Measurements from ENCODE around the gene PPFIA1. TPM values are rescaled to one million over a fixed set of nuclear protein-coding genes. Genes with fewer than 3 reads are reported as not detected.
A peak's percentile ranks its signal among the peaks of the same experiment; 100 is the strongest.

PPFIA1 gene
- total RNA-seq, 1 donor from 2014 or later = 38.6 TPM

GRCh38 chr11:70267405-70267950 is 3.0 kb upstream of the PPFIA1 start:
- Histone ChIP-seq H3K36me3 (ENCODE audit: control insufficient read depth, insufficient read depth, low read length) (no peaks in the 10 kb centered on the region), H3K27me3 (ENCODE audit: control insufficient read depth, insufficient read depth, low read length) (peaks cover 3% of the 10 kb centered on the region), H3K4me3 (ENCODE audit: low read depth, low read length) (no peak overlapping the region)
- no peak for DNase-seq (ENCODE audit: low read depth)
- TF ChIP-seq CTCF (IDR thresholded peaks at IDR 0.05; ENCODE audit: insufficient read depth, low read length, poor library complexity, severe bottlenecking) = no peak

DNA sequence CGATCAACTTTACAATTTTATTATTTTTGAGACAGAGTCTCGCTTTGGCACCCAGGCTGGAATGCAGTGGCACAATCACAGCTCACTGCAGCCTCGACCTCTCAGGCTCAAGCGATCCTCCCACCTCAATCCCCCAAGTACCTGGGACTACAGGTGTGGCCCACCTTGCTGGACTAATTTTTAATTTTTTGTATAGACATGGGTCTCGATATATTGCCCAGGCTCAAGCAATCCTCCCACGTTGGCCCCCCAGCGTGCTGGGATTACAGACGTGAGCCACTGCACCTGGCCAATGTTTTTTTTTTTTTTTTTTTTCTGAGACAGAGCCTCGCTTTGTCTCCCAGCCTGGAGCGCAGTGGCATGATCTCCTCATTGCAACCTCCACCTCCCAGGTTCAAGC is 2.0 kb upstream of the PPFIA1 start:
- H3K4me3 ChIP-seq (ENCODE audit: low read depth, low read length) = no peak overlapping the region
- no peaks in the 10 kb centered on the region for H3K36me3 ChIP-seq (ENCODE audit: control insufficient read depth, insufficient read depth, low read length)
- H3K27me3 ChIP-seq (ENCODE audit: control insufficient read depth, insufficient read depth, low read length) = peaks cover 3% of the 10 kb centered on the region
- DNase-seq (ENCODE audit: low read depth) = no peak
- no peak for TF ChIP-seq CTCF (IDR thresholded peaks at IDR 0.05; ENCODE audit: insufficient read depth, low read length, poor library complexity, severe bottlenecking)

- Histone ChIP-seq H3K27me3 (ENCODE audit: control insufficient read depth, insufficient read depth, low read length) (no peaks in the 10 kb centered on the region), H3K4me3 (ENCODE audit: low read depth, low read length) (peak overlapping the region; percentile 86), H3K36me3 (ENCODE audit: control insufficient read depth, insufficient read depth, low read length) (no peaks in the 10 kb centered on the region)
- DNase-seq (ENCODE audit: low read depth) = no peak
- no peak for TF ChIP-seq CTCF (IDR thresholded peaks at IDR 0.05; ENCODE audit: insufficient read depth, low read length, poor library complexity, severe bottlenecking)
These were observed 573 bp downstream of the PPFIA1 start for GRCh38 chr11:70270877-70271648.

DNA sequence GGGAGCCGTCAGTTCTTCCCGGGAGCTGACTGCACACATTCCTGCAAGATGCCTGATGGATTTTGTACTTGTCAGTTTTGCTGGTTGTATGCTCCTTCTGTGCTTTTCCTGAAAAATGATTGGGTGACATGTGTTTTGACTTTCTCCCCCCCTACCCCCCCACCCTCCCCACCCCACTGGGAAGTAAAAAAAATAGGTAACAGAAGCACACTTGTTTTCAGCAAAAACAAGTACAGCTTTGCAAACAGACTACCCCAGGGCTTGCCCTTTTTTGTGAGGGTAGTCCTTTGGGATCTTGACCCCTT is 1.1 kb downstream of the PPFIA1 start:
- no peak for TF ChIP-seq CTCF (IDR thresholded peaks at IDR 0.05; ENCODE audit: insufficient read depth, low read length, poor library complexity, severe bottlenecking)
- DNase-seq (ENCODE audit: low read depth) = no peak

GRCh38 chr11:70272009-70272408 is 1.5 kb downstream of the PPFIA1 start:
- Histone ChIP-seq H3K27me3 (ENCODE audit: control insufficient read depth, insufficient read depth, low read length) (no peaks in the 10 kb centered on the region), H3K4me3 (ENCODE audit: low read depth, low read length) (no peak overlapping the region), H3K36me3 (ENCODE audit: control insufficient read depth, insufficient read depth, low read length) (no peaks in the 10 kb centered on the region)
- no peak for TF ChIP-seq CTCF (IDR thresholded peaks at IDR 0.05; ENCODE audit: insufficient read depth, low read length, poor library complexity, severe bottlenecking)
- no peak for DNase-seq (ENCODE audit: low read depth)

More for the DNA sequence above, 1.1 kb downstream of the PPFIA1 start:
- no peaks in the 10 kb centered on the region for H3K36me3 ChIP-seq (ENCODE audit: control insufficient read depth, insufficient read depth, low read length)
- peak overlapping the region; percentile 86 for H3K4me3 ChIP-seq (ENCODE audit: low read depth, low read length)
- H3K27me3 ChIP-seq (ENCODE audit: control insufficient read depth, insufficient read depth, low read length) = no peaks in the 10 kb centered on the region

- no peak for TF ChIP-seq CTCF (IDR thresholded peaks at IDR 0.05; ENCODE audit: insufficient read depth, low read length, poor library complexity, severe bottlenecking)
- Histone ChIP-seq H3K4me3 (ENCODE audit: low read depth, low read length) (no peak overlapping the region), H3K27me3 (ENCODE audit: control insufficient read depth, insufficient read depth, low read length) (no peaks in the 10 kb centered on the region), H3K36me3 (ENCODE audit: control insufficient read depth, insufficient read depth, low read length) (no peaks in the 10 kb centered on the region)
- DNase-seq (ENCODE audit: low read depth) = no peak
These were observed 8.5 kb downstream of the PPFIA1 start for GRCh38 chr11:70278994-70279393.
